Ectodermal cell (in vitro differentiated cells): ENCODE results near the gene DOK3.
"Not testable (repeated sequence)": the region's sequence is repeated elsewhere in the genome, so short reads cannot be mapped to it uniquely, and the experiment has no call there.

ENCODE experiments used
- H3K27ac ChIP-seq: 2 replicates; pipeline ENCODE4 v1.7.0; 2013; ENCODE audit warnings: mild to moderate bottlenecking, low read depth, low read length; ENCODE audit not compliant: insufficient read depth, poor library complexity, severe bottlenecking
- H3K27me3 ChIP-seq: 2 replicates; pipeline ENCODE4 v1.7.0; 2013; ENCODE audit warnings: mild to moderate bottlenecking, low read length; ENCODE audit not compliant: insufficient read depth, control insufficient read depth, poor library complexity, severe bottlenecking
- H3K36me3 ChIP-seq: one replicate; pipeline ENCODE4 v1.7.0; 2013; ENCODE audit warnings: low read length; ENCODE audit not compliant: control insufficient read depth, insufficient read depth
- H3K4me1 ChIP-seq: one replicate; pipeline ENCODE4 v1.7.0; 2013; ENCODE audit warnings: low read length; ENCODE audit not compliant: control insufficient read depth, insufficient read depth
- H3K4me3 ChIP-seq: 2 replicates; pipeline ENCODE4 v1.7.0; 2013; ENCODE audit warnings: low read depth, low read length, control low read depth; ENCODE audit not compliant: insufficient read depth
- H3K9me3 ChIP-seq: 2 replicates; pipeline ENCODE4 v1.7.0; 2013; ENCODE audit warnings: mild to moderate bottlenecking, low read length, moderate library complexity; ENCODE audit not compliant: control insufficient read depth
- WGBS, 2 experiments: methylation state at CpG; one replicate each; pipeline ENCODE4 v1.1.7; 2013; ENCODE audit warnings: missing lambda C conversion rate in 2 of 2; 5-methylcytosine and 5-hydroxymethylcytosine counted together

DOK3 gene

DNA sequence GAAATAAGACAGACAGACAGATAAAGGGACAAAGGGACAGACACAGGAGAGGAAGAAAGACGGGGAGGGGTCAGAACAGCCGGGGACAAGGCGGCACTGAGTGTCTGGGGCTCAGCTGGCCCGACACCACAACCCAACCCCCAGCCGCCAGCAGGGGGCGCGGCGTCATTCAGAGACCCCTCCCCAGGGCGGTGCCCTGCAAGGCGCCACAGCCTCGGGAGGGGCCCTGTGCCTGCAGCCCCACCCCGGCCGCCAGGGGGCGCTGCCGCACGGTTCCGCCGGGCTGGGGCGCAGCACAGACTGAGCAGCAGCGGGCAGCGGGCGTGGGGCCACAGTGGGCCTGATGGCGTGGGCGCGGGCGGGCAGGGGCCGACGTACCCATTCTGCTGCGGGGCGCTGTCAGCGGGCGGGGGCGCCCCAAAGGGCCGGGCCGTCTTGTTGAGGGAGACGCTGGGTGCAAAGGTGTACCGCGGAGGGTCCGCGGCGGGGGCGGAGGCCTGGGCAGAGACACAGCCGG, 18.1 kb downstream of the DOK3 start:
- no peak overlapping the region for H3K27ac ChIP-seq

DNA sequence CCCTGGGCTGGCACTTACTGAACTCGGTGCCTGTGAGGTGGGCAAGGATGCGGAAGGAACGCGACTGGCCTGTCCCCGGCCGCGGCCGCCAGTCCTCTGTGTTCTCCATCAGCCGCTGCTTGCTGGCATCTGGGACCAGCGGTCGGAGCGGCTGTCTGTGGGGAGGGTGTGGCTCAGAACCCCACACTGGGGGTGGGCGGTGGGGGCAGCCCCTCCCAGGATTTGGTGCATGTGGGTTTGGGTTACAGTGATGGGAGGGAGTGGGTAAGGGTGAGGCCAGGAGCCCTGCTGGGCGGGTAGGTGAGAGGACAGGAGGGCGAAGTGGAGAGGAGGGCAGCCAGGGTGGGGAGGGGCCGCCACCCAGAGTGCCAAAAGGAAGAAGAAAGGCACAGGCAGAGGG, 18.6 kb downstream of the DOK3 start:
- Histone ChIP-seq H3K27ac (no peak overlapping the region), H3K36me3 (peaks cover 54% of the 10 kb centered on the region), H3K27me3 (no peaks in the 10 kb centered on the region), H3K4me3 (no peak overlapping the region), H3K9me3 (no peaks in the 10 kb centered on the region), H3K4me1 (peaks cover 30% of the 10 kb centered on the region)
- 94% methylated on average over 16 of the region's 16 CpGs for WGBS, 2 experiments

More for the DNA sequence above, 18.1 kb downstream of the DOK3 start:
- Histone ChIP-seq H3K27me3 (no peaks in the 10 kb centered on the region), H3K9me3 (no peaks in the 10 kb centered on the region), H3K4me3 (no peak overlapping the region), H3K4me1 (peaks cover 30% of the 10 kb centered on the region), H3K36me3 (peaks cover 52% of the 10 kb centered on the region)
- 52 to 54% methylated on average over 43 of the region's 43 CpGs for WGBS, 2 experiments

DNA sequence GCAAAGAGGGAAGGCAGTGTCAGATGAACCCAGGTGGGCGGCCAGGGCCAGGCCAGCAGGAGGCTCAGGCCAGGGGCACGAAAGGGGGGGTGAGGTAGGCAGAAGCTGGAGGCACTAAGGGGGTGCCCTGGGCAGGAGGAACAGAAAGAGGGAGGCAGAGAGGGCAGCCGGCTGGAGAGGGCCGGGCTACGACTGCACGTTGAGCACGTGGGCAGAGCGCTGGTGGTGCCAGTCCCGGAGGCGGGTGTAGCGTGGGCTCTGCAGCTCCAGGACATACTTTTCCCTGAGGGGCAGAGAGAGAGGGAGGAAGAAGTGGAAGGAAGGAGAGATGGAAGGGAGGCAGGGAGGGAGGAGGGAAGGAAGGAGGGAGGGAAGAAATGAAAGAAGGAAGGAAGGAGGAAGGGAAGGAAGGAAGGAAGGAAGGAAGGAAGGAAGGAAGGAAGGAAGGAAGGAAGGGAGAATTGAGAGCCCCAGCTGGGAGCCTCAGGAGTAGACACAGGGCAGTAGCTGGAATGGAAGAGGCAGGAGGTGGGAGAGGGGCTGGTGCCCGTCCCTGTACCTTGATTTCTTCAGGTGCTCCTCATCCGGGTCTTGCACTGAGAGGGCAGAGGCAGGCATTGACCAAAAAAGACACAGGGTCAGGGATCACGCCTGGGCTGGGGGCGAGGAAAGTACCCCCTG, 19.2 kb downstream of the DOK3 start:
- Histone ChIP-seq H3K27ac (no peak overlapping the region), H3K4me3 (no peak overlapping the region), H3K36me3 (peaks cover 54% of the 10 kb centered on the region), H3K9me3 (no peaks in the 10 kb centered on the region), H3K27me3 (no peaks in the 10 kb centered on the region), H3K4me1 (peaks cover 26% of the 10 kb centered on the region)
- 96 to 97% methylated on average over 15 of the region's 15 CpGs for WGBS, 2 experiments

DNA sequence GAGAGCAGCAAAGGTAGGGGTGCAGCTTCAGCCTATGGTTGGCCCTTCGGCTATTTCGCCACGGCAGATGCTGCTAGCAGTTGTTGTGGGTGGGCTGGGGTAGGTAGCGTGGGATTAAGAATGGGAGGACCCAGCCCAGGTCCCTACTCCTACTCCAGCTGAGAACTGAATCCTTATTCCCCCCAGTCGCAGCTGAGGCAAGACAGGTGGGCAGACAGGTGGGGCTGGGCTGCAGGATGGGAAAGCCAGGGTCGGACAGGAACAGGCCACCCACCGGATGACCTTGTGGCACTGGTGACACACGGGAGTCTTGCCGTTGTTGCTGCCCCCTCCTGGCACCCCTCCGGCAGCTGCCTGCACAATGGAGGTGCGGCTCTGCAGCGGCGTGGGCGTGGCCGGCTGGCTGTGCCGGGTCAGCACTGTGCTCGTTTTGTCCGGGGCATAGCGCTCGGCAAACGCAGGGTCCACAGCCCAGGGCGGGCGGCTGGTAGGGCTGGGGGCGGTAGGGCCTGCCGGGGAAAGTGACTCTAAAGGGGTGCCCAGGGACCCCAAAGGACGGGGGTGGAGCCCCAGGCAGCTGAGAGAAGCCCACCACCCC, 20.4 kb downstream of the DOK3 start:
- Histone ChIP-seq H3K4me3 (no peak overlapping the region), H3K9me3 (no peaks in the 10 kb centered on the region), H3K27me3 (no peaks in the 10 kb centered on the region), H3K4me1 (peaks cover 13% of the 10 kb centered on the region), H3K36me3 (peaks cover 60% of the 10 kb centered on the region), H3K27ac (no peak overlapping the region)
- 89 to 90% methylated on average over 26 of the region's 26 CpGs for WGBS, 2 experiments

GRCh38 chr5:177487975-177488374, 21.7 kb downstream of the DOK3 start:
- H3K36me3 ChIP-seq: peaks cover 63% of the 10 kb centered on the region
- H3K27ac ChIP-seq: no peak overlapping the region
- H3K9me3 ChIP-seq: no peaks in the 10 kb centered on the region
- H3K27me3 ChIP-seq: no peaks in the 10 kb centered on the region
- H3K4me1 ChIP-seq: peaks cover 9% of the 10 kb centered on the region
- no peak overlapping the region for H3K4me3 ChIP-seq
- WGBS, 2 experiments: 95 to 96% methylated on average over 15 of the region's 15 CpGs

DNA sequence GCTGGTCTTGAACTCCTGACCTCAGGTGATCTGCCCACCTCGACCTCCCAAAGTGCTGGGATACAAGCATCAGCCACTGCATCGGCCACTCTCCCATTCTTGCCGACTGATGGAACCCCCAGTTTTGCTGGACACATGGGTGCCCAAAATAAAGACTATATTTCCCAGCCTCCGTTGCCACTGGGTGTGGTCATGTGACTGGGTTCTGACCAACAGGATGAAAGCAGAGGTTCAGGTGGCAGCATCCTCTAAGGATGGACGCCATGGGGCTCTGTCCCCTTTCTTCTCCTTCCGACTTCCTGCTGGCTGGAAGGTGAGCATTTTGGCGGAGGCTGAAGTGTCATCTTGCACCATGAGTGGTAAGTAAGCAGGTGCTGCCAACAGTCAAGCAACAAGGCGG, 22.5 kb downstream of the DOK3 start:
- 94% methylated on average over 8 of the region's 8 CpGs for WGBS, 2 experiments
- Histone ChIP-seq H3K36me3 (peaks cover 56% of the 10 kb centered on the region), H3K4me1 (peaks cover 4% of the 10 kb centered on the region), H3K27ac (no peak overlapping the region), H3K27me3 (no peaks in the 10 kb centered on the region), H3K9me3 (no peaks in the 10 kb centered on the region), H3K4me3 (no peak overlapping the region)

GRCh38 chr5:177486256-177486655, 23.4 kb downstream of the DOK3 start:
- Histone ChIP-seq H3K36me3 (peaks cover 53% of the 10 kb centered on the region), H3K27me3 (no peaks in the 10 kb centered on the region), H3K9me3 (no peaks in the 10 kb centered on the region), H3K4me3 (no peak overlapping the region), H3K4me1 (peaks cover 3% of the 10 kb centered on the region), H3K27ac (no peak overlapping the region)
- 92 to 100% methylated on average over 3 of the region's 3 CpGs for WGBS, 2 experiments

- not testable (repeated sequence) for H3K27ac ChIP-seq, H3K4me3 ChIP-seq, H3K4me1 ChIP-seq, H3K27me3 ChIP-seq, H3K9me3 ChIP-seq
- WGBS, 2 experiments: 97 to 98% methylated on average over 3 of the region's 3 CpGs
- peaks cover 53% of the 10 kb centered on the region for H3K36me3 ChIP-seq
Measured at GRCh38 chr5:177485753-177486152, 23.9 kb downstream of the DOK3 start.

- peaks cover 48% of the 10 kb centered on the region for H3K36me3 ChIP-seq
- 80 to 82% methylated on average over 13 of the region's 13 CpGs for WGBS, 2 experiments
Measured at GRCh38 chr5:177484902-177485549, 24.6 kb downstream of the DOK3 start.

More at GRCh38 chr5:177484902-177485549, 24.6 kb downstream of the DOK3 start:
- Histone ChIP-seq H3K4me3 (no peak overlapping the region), H3K4me1 (no peaks in the 10 kb centered on the region), H3K27me3 (no peaks in the 10 kb centered on the region), H3K27ac (no peak overlapping the region), H3K9me3 (no peaks in the 10 kb centered on the region)
